CD4-positive, CD25-positive, alpha-beta regulatory T cell (primary cell): Measurements from ENCODE around the gene RBM33. TPM values are rescaled to one million over a fixed set of nuclear protein-coding genes. Genes with fewer than 3 reads are reported as not detected.

ENCODE experiments used
- ATAC-seq, 2 donors: fragments of 150-1000 bp; cut with Tn5 transposase; one replicate each; pipeline ENCODE4 v1.10.0; 2021; ENCODE audit warnings: low read depth in 2 of 2, moderate number of reproducible peaks in 2 of 2, moderate library complexity in 1 of 2
- DNase-seq, 3 donors: peaks; one replicate each; pipeline versions ENCODE4 v3.0.0 to v3.0.0-alpha.2; 2012 to 2022; ENCODE audit warnings: mixed read lengths in 1 of 3
- H3K27ac ChIP-seq: one replicate; pipeline ENCODE4 v1.7.0; 2013; ENCODE audit warnings: mild to moderate bottlenecking, low read length; ENCODE audit not compliant: insufficient read depth, poor library complexity, severe bottlenecking
- H3K27me3 ChIP-seq: one replicate; pipeline ENCODE4 v1.7.0; 2013; ENCODE audit warnings: low read length; ENCODE audit not compliant: control insufficient read depth, insufficient read depth
- H3K36me3 ChIP-seq: one replicate; pipeline ENCODE4 v1.7.0; 2013; ENCODE audit warnings: mild to moderate bottlenecking, low read length, moderate library complexity; ENCODE audit not compliant: control insufficient read depth, insufficient read depth
- H3K4me1 ChIP-seq: 2 replicates; pipeline ENCODE4 v1.7.0; 2013; ENCODE audit warnings: mild to moderate bottlenecking, low read length; ENCODE audit not compliant: insufficient read depth, control insufficient read depth, poor library complexity, severe bottlenecking
- H3K4me3 ChIP-seq: one replicate; pipeline ENCODE4 v1.7.0; 2013; ENCODE audit warnings: low read depth, mild to moderate bottlenecking, low read length, moderate library complexity
- H3K9me3 ChIP-seq, 2 experiments: 1 replicate in 1 of 2; 2 replicates in 1 of 2; pipeline ENCODE4 v1.7.0; 2013; ENCODE audit warnings: low read length in 2 of 2, mild to moderate bottlenecking in 1 of 2, moderate library complexity in 1 of 2; ENCODE audit not compliant: control insufficient read depth in 2 of 2
- H3K27ac Mint-ChIP-seq, 3 donors: one replicate each; pipeline ENCODE4 v1.8.0; 2020 to 2022; ENCODE audit warnings: mild to moderate bottlenecking in 3 of 3, mixed read lengths in 3 of 3, moderate library complexity in 2 of 3
- H3K27me3 Mint-ChIP-seq: one replicate; pipeline ENCODE4 v1.8.0; 2022; ENCODE audit warnings: mild to moderate bottlenecking, mixed read lengths
- H3K36me3 Mint-ChIP-seq: one replicate; pipeline ENCODE4 v1.8.0; 2020; ENCODE audit warnings: mixed read lengths
- H3K4me1 Mint-ChIP-seq, 4 donors: one replicate each; pipeline ENCODE4 v1.8.0; 2020 to 2022; ENCODE audit warnings: mixed read lengths in 4 of 4, mild to moderate bottlenecking in 1 of 4
- H3K4me3 Mint-ChIP-seq, 4 donors: one replicate each; pipeline ENCODE4 v1.8.0; 2020 to 2022; ENCODE audit warnings: mild to moderate bottlenecking in 4 of 4, mixed read lengths in 4 of 4, moderate library complexity in 3 of 4
- H3K9me3 Mint-ChIP-seq, 7 donors: one replicate each; pipeline ENCODE4 v1.8.0; 2020 to 2022; ENCODE audit warnings: mixed read lengths in 7 of 7, mild to moderate bottlenecking in 3 of 7, moderate library complexity in 2 of 7
- polyA plus RNA-seq, 4 donors: library from polyadenylated mRNA; unstranded; fragments of 300-500 nt; fragmentation: Illumina TruSeq; gene quantifications; one replicate each; pipeline ENCODE4 v1.2.3, GENCODE V29; 2021
- total RNA-seq: library from RNA; stranded (reverse); gene quantifications from one replicate; pipeline ENCODE4 v1.2.3, GENCODE V29; 2022

Gene RBM33
- total and polyA plus RNA-seq, 5 donors from 2014 or later, result 33.5 to 196 (median 36.8) TPM

- H3K4me3 ChIP-seq, result no peak overlapping the region
- no peaks in the 10 kb centered on the region for H3K4me1 Mint-ChIP-seq
- peaks cover 11% of the 10 kb centered on the region for H3K36me3 Mint-ChIP-seq
- no peak overlapping the region for H3K27ac ChIP-seq
- H3K4me1 ChIP-seq, result no peaks in the 10 kb centered on the region
- H3K27me3 ChIP-seq, result peaks cover 5% of the 10 kb centered on the region
- no peak for DNase-seq
- no peaks in the 10 kb centered on the region for H3K9me3 ChIP-seq
- H3K4me3 Mint-ChIP-seq, result no peak overlapping the region
- H3K27ac Mint-ChIP-seq, result no peak overlapping the region
- peaks cover 0 to 8% (median 2%) of the 10 kb centered on the region in 7 donors for H3K9me3 Mint-ChIP-seq
- ATAC-seq, result no peak
- no peaks in the 10 kb centered on the region for H3K36me3 ChIP-seq
- peaks cover 26% of the 10 kb centered on the region for H3K27me3 Mint-ChIP-seq
These were observed 25.5 kb upstream of the RBM33 start for GRCh38 chr7:155618708-155619633.

- no peak overlapping the region for H3K27ac Mint-ChIP-seq
- DNase-seq, result no peak
- no peak for ATAC-seq
These were observed 24.7 kb upstream of the RBM33 start for GRCh38 chr7:155619634-155620271.

GRCh38 chr7:155620497-155620896, 24.0 kb upstream of the RBM33 start:
- DNase-seq (no peak), ATAC-seq (no peak)
- H3K36me3 ChIP-seq, result no peaks in the 10 kb centered on the region
- Mint-ChIP-seq H3K9me3 (peaks cover 0 to 3% (median 0%) of the 10 kb centered on the region in 7 donors), H3K4me1 (no peaks in the 10 kb centered on the region), H3K4me3 (no peak overlapping the region), H3K27ac (no peak overlapping the region), H3K36me3 (peaks cover 3% of the 10 kb centered on the region), H3K27me3 (peaks cover 26% of the 10 kb centered on the region)
- no peaks in the 10 kb centered on the region for H3K4me1 ChIP-seq
- H3K4me3 ChIP-seq, result no peak overlapping the region
- H3K9me3 ChIP-seq, result no peaks in the 10 kb centered on the region
- peaks cover 8% of the 10 kb centered on the region for H3K27me3 ChIP-seq
- H3K27ac ChIP-seq, result no peak overlapping the region

More at GRCh38 chr7:155619634-155620271, 24.7 kb upstream of the RBM33 start:
- H3K27ac ChIP-seq, result no peak overlapping the region
- H3K27me3 ChIP-seq, result peaks cover 5% of the 10 kb centered on the region
- no peaks in the 10 kb centered on the region for H3K4me1 ChIP-seq
- Mint-ChIP-seq H3K27me3 (peaks cover 28% of the 10 kb centered on the region), H3K4me3 (no peak overlapping the region), H3K4me1 (no peaks in the 10 kb centered on the region), H3K9me3 (peaks cover 0 to 6% (median 3%) of the 10 kb centered on the region in 7 donors), H3K36me3 (peaks cover 9% of the 10 kb centered on the region)
- H3K36me3 ChIP-seq, result no peaks in the 10 kb centered on the region
- H3K4me3 ChIP-seq, result no peak overlapping the region
- no peaks in the 10 kb centered on the region for H3K9me3 ChIP-seq

- no peaks in the 10 kb centered on the region for H3K9me3 ChIP-seq
- peaks cover 8% of the 10 kb centered on the region for H3K27me3 ChIP-seq
- ATAC-seq, result no peak
These were observed 23.0 kb upstream of the RBM33 start for GRCh38 chr7:155621418-155621980.

GRCh38 chr7:155624412-155624811, 20.0 kb upstream of the RBM33 start:
- H3K9me3 Mint-ChIP-seq, result peaks cover 0 to 13% (median 4%) of the 10 kb centered on the region in 7 donors
- Histone ChIP-seq H3K36me3 (no peaks in the 10 kb centered on the region), H3K9me3 (peaks cover 6 to 7% of the 10 kb centered on the region in 2 experiments), H3K27me3 (peaks cover 8% of the 10 kb centered on the region), H3K4me3 (no peak overlapping the region), H3K27ac (no peak overlapping the region), H3K4me1 (no peaks in the 10 kb centered on the region)
- H3K27ac Mint-ChIP-seq, result no peak overlapping the region
- peaks cover 38% of the 10 kb centered on the region for H3K27me3 Mint-ChIP-seq
- DNase-seq (no peak), ATAC-seq (no peak)
- no peak overlapping the region for H3K4me3 Mint-ChIP-seq
- H3K36me3 Mint-ChIP-seq, result no peaks in the 10 kb centered on the region
- no peaks in the 10 kb centered on the region for H3K4me1 Mint-ChIP-seq

More at GRCh38 chr7:155621418-155621980, 23.0 kb upstream of the RBM33 start:
- Histone ChIP-seq H3K4me3 (no peak overlapping the region), H3K27ac (no peak overlapping the region), H3K4me1 (no peaks in the 10 kb centered on the region), H3K36me3 (no peaks in the 10 kb centered on the region)
- H3K36me3 Mint-ChIP-seq, result peaks cover 3% of the 10 kb centered on the region
- peaks cover 0 to 7% (median 0%) of the 10 kb centered on the region in 7 donors for H3K9me3 Mint-ChIP-seq
- no peaks in the 10 kb centered on the region for H3K4me1 Mint-ChIP-seq
- H3K27me3 Mint-ChIP-seq, result peaks cover 26% of the 10 kb centered on the region
- no peak for DNase-seq
- no peak overlapping the region for H3K4me3 Mint-ChIP-seq
- H3K27ac Mint-ChIP-seq, result no peak overlapping the region

- no peaks in the 10 kb centered on the region for H3K4me1 Mint-ChIP-seq
- ATAC-seq, result no peak
These were observed 18.9 kb upstream of the RBM33 start for GRCh38 chr7:155625557-155625956.

GRCh38 chr7:155629171-155629570, 15.3 kb upstream of the RBM33 start:
- peaks cover 2 to 37% (median 15%) of the 10 kb centered on the region in 7 donors for H3K9me3 Mint-ChIP-seq

More at GRCh38 chr7:155625557-155625956, 18.9 kb upstream of the RBM33 start:
- peaks cover 2 to 19% (median 7%) of the 10 kb centered on the region in 7 donors for H3K9me3 Mint-ChIP-seq
- no peaks in the 10 kb centered on the region for H3K4me1 ChIP-seq
- no peak overlapping the region for H3K27ac ChIP-seq
- no peaks in the 10 kb centered on the region for H3K36me3 ChIP-seq
- peaks cover 38% of the 10 kb centered on the region for H3K27me3 Mint-ChIP-seq
- H3K4me3 Mint-ChIP-seq, result no peak overlapping the region
- peaks cover 8 to 16% of the 10 kb centered on the region in 2 experiments for H3K9me3 ChIP-seq
- H3K36me3 Mint-ChIP-seq, result no peaks in the 10 kb centered on the region
- H3K4me3 ChIP-seq, result no peak overlapping the region
- no peak for DNase-seq
- H3K27me3 ChIP-seq, result peaks cover 8% of the 10 kb centered on the region
- H3K27ac Mint-ChIP-seq, result no peak overlapping the region

More at GRCh38 chr7:155629171-155629570, 15.3 kb upstream of the RBM33 start:
- DNase-seq, result no peak
- Mint-ChIP-seq H3K36me3 (no peaks in the 10 kb centered on the region), H3K4me3 (no peak overlapping the region), H3K27me3 (peaks cover 16% of the 10 kb centered on the region), H3K27ac (no peak overlapping the region), H3K4me1 (no peaks in the 10 kb centered on the region)
- Histone ChIP-seq H3K4me3 (no peak overlapping the region), H3K27ac (no peak overlapping the region), H3K9me3 (peaks cover 8 to 18% of the 10 kb centered on the region in 2 experiments), H3K27me3 (peaks cover 3% of the 10 kb centered on the region), H3K36me3 (no peaks in the 10 kb centered on the region), H3K4me1 (no peaks in the 10 kb centered on the region)
- no peak for ATAC-seq
